CD14-positive monocyte (primary cell): ENCODE measurements around the gene CDC42BPB. TPM values are rescaled to one million over a fixed set of nuclear protein-coding genes. Genes with fewer than 3 reads are reported as not detected.

ENCODE experiments used
- DNase-seq, 3 donors: peaks; one replicate each; pipeline ENCODE4 v3.0.0-alpha.2; 2011 to 2022
- H2AFZ ChIP-seq: 2 replicates; pipeline ENCODE4 v1.6.0; 2012; ENCODE audit warnings: mild to moderate bottlenecking, low read depth, low read length, inconsistent platforms; ENCODE audit not compliant: insufficient read depth, poor library complexity, severe bottlenecking
- H3K27ac ChIP-seq, 2 donors: 1 replicate in 1 of 2; 2 replicates in 1 of 2; pipeline ENCODE4 v1.5.1; 2012 to 2013; ENCODE audit warnings: low read length in 2 of 2, control low read depth in 1 of 2, inconsistent platforms in 1 of 2, low read depth in 1 of 2, mild to moderate bottlenecking in 1 of 2
- H3K27me3 ChIP-seq, 2 donors: one replicate each; pipeline versions ENCODE4 v1.6.0 to v1.6.1; 2011 to 2013; ENCODE audit warnings: low read length in 2 of 2; ENCODE audit not compliant: control insufficient read depth in 2 of 2, insufficient read depth in 2 of 2
- H3K36me3 ChIP-seq, 2 donors: replicated peaks in 1 of 2; 1 replicate in 1 of 2; 2 replicates in 1 of 2; pipeline versions ENCODE4 v1.5.1 to v1.6.1; 2012 to 2013; ENCODE audit warnings: low read length in 2 of 2, control low read depth in 1 of 2, inconsistent platforms in 1 of 2, mild to moderate bottlenecking in 1 of 2; ENCODE audit not compliant: insufficient read depth in 2 of 2, control insufficient read depth in 1 of 2
- H3K4me1 ChIP-seq, 2 donors: 1 replicate in 1 of 2; 2 replicates in 1 of 2; pipeline versions ENCODE4 v1.5.1 to v1.6.1; 2012 to 2013; ENCODE audit warnings: low read length in 2 of 2, control low read depth in 1 of 2, inconsistent platforms in 1 of 2, mild to moderate bottlenecking in 1 of 2, moderate library complexity in 1 of 2; ENCODE audit not compliant: insufficient read depth in 2 of 2, control insufficient read depth in 1 of 2
- H3K4me2 ChIP-seq: replicated peaks from 2 replicates; pipeline ENCODE3; 2012; ENCODE audit warnings: low read length, moderate library complexity, mild to moderate bottlenecking; ENCODE audit not compliant: poor library complexity, severe bottlenecking; ENCODE audit errors: extremely low read depth
- H3K4me3 ChIP-seq, 3 experiments: fragments of 200-600 bp in 1 of 3; sonication (generic) in 1 of 3; replicated peaks in 1 of 3; 1 replicate in 2 of 3; 2 replicates in 1 of 3; pipeline ENCODE4 v1.5.1; 2011 to 2013; ENCODE audit warnings: low read length in 3 of 3, mild to moderate bottlenecking in 3 of 3, control low read depth in 2 of 3, low read depth in 2 of 3, inconsistent platforms in 1 of 3, moderate library complexity in 1 of 3
- H3K79me2 ChIP-seq: 2 replicates; pipeline ENCODE4 v1.6.0; 2012; ENCODE audit warnings: mild to moderate bottlenecking, control low read depth, inconsistent platforms, low read length, moderate library complexity; ENCODE audit not compliant: insufficient read depth
- H3K9ac ChIP-seq: 2 replicates; pipeline ENCODE4 v1.6.0; 2017; ENCODE audit warnings: low read length, mild to moderate bottlenecking; ENCODE audit not compliant: insufficient read depth, poor library complexity, severe bottlenecking
- H3K9me3 ChIP-seq, 2 donors: replicated peaks in 1 of 2; 1 replicate in 1 of 2; 2 replicates in 1 of 2; pipeline versions ENCODE4 v1.5.1 to v1.6.1; 2012 to 2013; ENCODE audit warnings: low read length in 2 of 2, control low read depth in 1 of 2; ENCODE audit not compliant: control insufficient read depth in 1 of 2, insufficient read depth in 1 of 2
- H4K20me1 ChIP-seq: 2 replicates; pipeline ENCODE4 v1.6.0; 2012; ENCODE audit warnings: mild to moderate bottlenecking, low read length, control low read depth, moderate library complexity; ENCODE audit not compliant: insufficient read depth
- H3K27ac Mint-ChIP-seq, 7 donors: one replicate each; pipeline ENCODE4 v1.8.0; 2020; ENCODE audit warnings: mild to moderate bottlenecking in 7 of 7, mixed read lengths in 7 of 7, moderate library complexity in 6 of 7, inconsistent platforms in 2 of 7
- H3K27me3 Mint-ChIP-seq, 3 donors: one replicate each; pipeline ENCODE4 v1.8.0; 2021 to 2022; ENCODE audit warnings: low read depth in 3 of 3, mild to moderate bottlenecking in 3 of 3, mixed read lengths in 3 of 3, moderate library complexity in 3 of 3, inconsistent platforms in 1 of 3
- H3K36me3 Mint-ChIP-seq, 2 donors: one replicate each; pipeline ENCODE4 v1.8.0; 2020; ENCODE audit warnings: mixed read lengths in 2 of 2, inconsistent platforms in 1 of 2, mild to moderate bottlenecking in 1 of 2
- H3K4me1 Mint-ChIP-seq: one replicate; pipeline ENCODE4 v1.8.0; 2020; ENCODE audit warnings: mild to moderate bottlenecking, mixed read lengths
- H3K4me3 Mint-ChIP-seq, 2 donors: one replicate each; pipeline ENCODE4 v1.8.0; 2020; ENCODE audit warnings: mild to moderate bottlenecking in 2 of 2, mixed read lengths in 2 of 2, moderate library complexity in 1 of 2
- H3K9me3 Mint-ChIP-seq, 7 donors: one replicate each; pipeline ENCODE4 v1.8.0; 2020 to 2022; ENCODE audit warnings: mixed read lengths in 7 of 7, mild to moderate bottlenecking in 6 of 7, moderate library complexity in 6 of 7, inconsistent platforms in 2 of 7
- CTCF ChIP-seq: fragments of 200-600 bp; IDR thresholded peaks from one replicate; pipeline ENCODE4 v1.8.0; 2022; ENCODE audit warnings: antibody characterized with exemption, mild to moderate bottlenecking
- WGBS: methylation state at CpG from one replicate; pipeline ENCODE4 v1.1.5; 2013; ENCODE audit warnings: missing lambda C conversion rate; ENCODE audit not compliant: insufficient coverage; 5-methylcytosine and 5-hydroxymethylcytosine counted together
- intact Hi-C, 2 donors: fragments of 100-400 bp; cut with micrococcal nuclease; formaldehyde crosslinking; loops; one replicate each; pipeline versions ENCODE4 v1.15.0 to v1.15.1; 2023
- polyA plus RNA-seq, 3 donors: library from polyadenylated mRNA; depleted of rRNA in 1 of 3; unstranded in 2 of 3; stranded (reverse) in 1 of 3; fragments of 300-500 nt in 2 of 3; fragments of >200 nt in 1 of 3; fragmentation: Illumina TruSeq in 2 of 3; gene quantifications; 1 replicate in 2 of 3; 2 replicates in 1 of 3; pipeline ENCODE4 v1.2.3, GENCODE V29; 2012 to 2021

CDC42BPB gene
- polyA plus RNA-seq, 3 donors: 0.25 to 19.0 (median 0.60) TPM

- no peaks in the 10 kb centered on the region for H3K79me2 ChIP-seq
- intact Hi-C loops: no loop called here
- no peak for TF ChIP-seq CTCF
- 64% methylated on average over 13 of the region's 15 CpGs for WGBS
- H4K20me1 ChIP-seq: peaks cover 89% of the 10 kb centered on the region
- no peak overlapping the region for H3K27ac ChIP-seq
- H3K4me3 Mint-ChIP-seq: peak overlapping the region in 1 of 2 donors; percentile 10
- H3K36me3 Mint-ChIP-seq: no peaks in the 10 kb centered on the region
- H3K27me3 Mint-ChIP-seq: peaks cover 0 to 3% (median 0%) of the 10 kb centered on the region in 3 donors
- H3K27ac Mint-ChIP-seq: no peak overlapping the region
- no peaks in the 10 kb centered on the region for H3K36me3 ChIP-seq
- H3K9me3 Mint-ChIP-seq: peaks cover 0 to 5% (median 3%) of the 10 kb centered on the region in 7 donors
- H3K9me3 ChIP-seq: no peaks in the 10 kb centered on the region
- H3K4me3 ChIP-seq: no peak overlapping the region
- no peak overlapping the region for H3K9ac ChIP-seq
- no peak for DNase-seq
- no peak overlapping the region for H2AFZ ChIP-seq
- peaks cover 19% of the 10 kb centered on the region for H3K4me1 Mint-ChIP-seq
- no peak overlapping the region for H3K4me2 ChIP-seq
- no peaks in the 10 kb centered on the region for H3K27me3 ChIP-seq
- H3K4me1 ChIP-seq: peaks cover 3 to 6% of the 10 kb centered on the region in 2 donors
Observed at GRCh38 chr14:103023881-103024473, 33.4 kb downstream of the CDC42BPB start.

GRCh38 chr14:103022685-103023044 is 34.7 kb downstream of the CDC42BPB start:
- no peak for DNase-seq
- Histone ChIP-seq H3K79me2 (no peaks in the 10 kb centered on the region), H3K4me1 (peaks cover 3 to 6% of the 10 kb centered on the region in 2 donors), H3K9me3 (no peaks in the 10 kb centered on the region), H3K9ac (no peak overlapping the region), H2AFZ (no peak overlapping the region), H3K4me2 (no peak overlapping the region), H3K36me3 (no peaks in the 10 kb centered on the region), H3K27me3 (no peaks in the 10 kb centered on the region), H3K4me3 (no peak overlapping the region), H3K27ac (no peak overlapping the region), H4K20me1 (peaks cover 89% of the 10 kb centered on the region)
- Mint-ChIP-seq H3K4me3 (no peak overlapping the region), H3K4me1 (peaks cover 19% of the 10 kb centered on the region), H3K27me3 (peaks cover 0 to 3% (median 0%) of the 10 kb centered on the region in 3 donors), H3K9me3 (peaks cover 0 to 5% (median 3%) of the 10 kb centered on the region in 7 donors), H3K27ac (no peak overlapping the region), H3K36me3 (no peaks in the 10 kb centered on the region)
- intact Hi-C loops: no loop called here
- TF ChIP-seq CTCF: no peak
- no CpG with 5 or more reads among the region's 2 CpGs for WGBS
